ENCODE results near the gene PLB1. TPM values are rescaled to one million over a fixed set of nuclear protein-coding genes. Genes with fewer than 3 reads are reported as not detected.

The PLB1 gene
- total RNA-seq, 1 donor from 2014 or later: not detected

DNA sequence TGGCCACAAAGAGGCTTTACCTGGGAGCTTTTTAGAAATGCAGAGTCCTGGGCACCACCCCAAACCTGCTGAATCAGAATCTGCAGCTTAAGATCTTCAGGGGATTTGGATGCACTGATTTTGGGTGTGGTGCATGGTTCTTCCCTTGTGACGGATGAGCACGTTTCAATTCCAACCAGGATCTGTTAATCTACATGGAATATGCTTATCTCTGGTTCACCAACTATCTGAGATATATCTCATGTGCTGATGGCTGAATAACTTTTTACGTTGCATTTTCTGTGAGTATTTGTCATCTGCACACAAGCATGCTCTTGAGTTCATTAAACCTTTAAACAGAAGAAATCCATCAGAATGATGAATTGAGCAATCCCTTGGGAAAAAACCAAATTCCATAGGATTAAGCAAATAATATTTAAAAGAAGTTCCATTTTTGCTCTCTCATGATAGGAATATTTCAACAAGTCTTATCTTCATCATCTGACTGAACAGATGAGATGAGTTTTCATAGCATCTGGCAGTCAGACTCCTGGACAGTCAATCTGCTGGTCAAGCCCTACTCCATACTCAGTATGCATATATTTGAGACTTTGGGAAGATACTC lies 120.6 kb downstream of the PLB1 start:
- no peaks in the 10 kb centered on the region for H3K9me3 Mint-ChIP-seq (ENCODE audit: unreplicated experiment)
- peaks cover 14% of the 10 kb centered on the region for H3K4me1 Mint-ChIP-seq (ENCODE audit: low read depth, unreplicated experiment)

DNA sequence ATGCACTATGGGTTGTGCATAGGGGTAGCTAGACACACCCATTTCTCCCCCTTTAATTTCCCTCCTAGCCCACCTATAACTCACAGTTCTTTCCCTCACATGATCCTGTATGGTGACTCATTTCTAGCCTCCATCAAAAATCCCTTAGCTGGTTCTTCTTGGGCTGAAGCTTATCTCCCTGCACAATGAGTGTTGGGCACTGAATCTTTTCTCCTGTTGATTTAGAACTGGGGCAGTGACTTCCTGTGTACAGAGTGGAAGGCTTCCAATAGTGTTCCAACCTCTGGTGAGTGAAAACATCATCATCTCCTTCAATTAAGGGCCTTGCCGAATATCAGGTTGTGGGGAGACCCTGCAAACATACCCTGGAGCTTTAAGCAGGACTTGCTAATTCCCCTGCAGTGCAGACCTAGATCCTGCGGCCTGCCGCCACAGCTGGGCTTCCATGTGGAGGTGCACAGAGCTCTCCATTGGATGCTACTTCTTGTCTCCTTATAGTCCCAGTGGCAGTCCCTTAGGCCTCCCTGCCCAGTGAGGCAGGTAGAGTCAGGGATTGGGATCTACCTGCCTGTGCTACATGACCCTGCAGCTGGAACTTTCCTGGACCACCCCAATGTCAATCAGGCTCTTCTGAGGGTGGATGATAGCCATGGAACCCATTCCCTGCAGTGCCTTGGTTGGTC lies 121.8 kb downstream of the PLB1 start:
- H3K27ac Mint-ChIP-seq (ENCODE audit: unreplicated experiment): no peak overlapping the region

More for the DNA sequence above, 120.6 kb downstream of the PLB1 start:
- H3K4me3 Mint-ChIP-seq (ENCODE audit: unreplicated experiment): no peak overlapping the region
- no peak for DNase-seq
- H3K36me3 Mint-ChIP-seq (ENCODE audit: unreplicated experiment): no peaks in the 10 kb centered on the region
- no peak overlapping the region for H3K27ac Mint-ChIP-seq (ENCODE audit: unreplicated experiment)
- H3K27me3 Mint-ChIP-seq (ENCODE audit: unreplicated experiment): peaks cover 3% of the 10 kb centered on the region
- TF ChIP-seq, protein P1, sequence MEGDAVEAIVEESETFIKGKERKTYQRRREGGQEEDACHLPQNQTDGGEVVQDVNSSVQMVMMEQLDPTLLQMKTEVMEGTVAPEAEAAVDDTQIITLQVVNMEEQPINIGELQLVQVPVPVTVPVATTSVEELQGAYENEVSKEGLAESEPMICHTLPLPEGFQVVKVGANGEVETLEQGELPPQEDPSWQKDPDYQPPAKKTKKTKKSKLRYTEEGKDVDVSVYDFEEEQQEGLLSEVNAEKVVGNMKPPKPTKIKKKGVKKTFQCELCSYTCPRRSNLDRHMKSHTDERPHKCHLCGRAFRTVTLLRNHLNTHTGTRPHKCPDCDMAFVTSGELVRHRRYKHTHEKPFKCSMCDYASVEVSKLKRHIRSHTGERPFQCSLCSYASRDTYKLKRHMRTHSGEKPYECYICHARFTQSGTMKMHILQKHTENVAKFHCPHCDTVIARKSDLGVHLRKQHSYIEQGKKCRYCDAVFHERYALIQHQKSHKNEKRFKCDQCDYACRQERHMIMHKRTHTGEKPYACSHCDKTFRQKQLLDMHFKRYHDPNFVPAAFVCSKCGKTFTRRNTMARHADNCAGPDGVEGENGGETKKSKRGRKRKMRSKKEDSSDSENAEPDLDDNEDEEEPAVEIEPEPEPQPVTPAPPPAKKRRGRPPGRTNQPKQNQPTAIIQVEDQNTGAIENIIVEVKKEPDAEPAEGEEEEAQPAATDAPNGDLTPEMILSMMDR (IDR thresholded peaks at IDR 0.05; ENCODE audit: partially characterized antibody, unreplicated experiment): no peak

DNA sequence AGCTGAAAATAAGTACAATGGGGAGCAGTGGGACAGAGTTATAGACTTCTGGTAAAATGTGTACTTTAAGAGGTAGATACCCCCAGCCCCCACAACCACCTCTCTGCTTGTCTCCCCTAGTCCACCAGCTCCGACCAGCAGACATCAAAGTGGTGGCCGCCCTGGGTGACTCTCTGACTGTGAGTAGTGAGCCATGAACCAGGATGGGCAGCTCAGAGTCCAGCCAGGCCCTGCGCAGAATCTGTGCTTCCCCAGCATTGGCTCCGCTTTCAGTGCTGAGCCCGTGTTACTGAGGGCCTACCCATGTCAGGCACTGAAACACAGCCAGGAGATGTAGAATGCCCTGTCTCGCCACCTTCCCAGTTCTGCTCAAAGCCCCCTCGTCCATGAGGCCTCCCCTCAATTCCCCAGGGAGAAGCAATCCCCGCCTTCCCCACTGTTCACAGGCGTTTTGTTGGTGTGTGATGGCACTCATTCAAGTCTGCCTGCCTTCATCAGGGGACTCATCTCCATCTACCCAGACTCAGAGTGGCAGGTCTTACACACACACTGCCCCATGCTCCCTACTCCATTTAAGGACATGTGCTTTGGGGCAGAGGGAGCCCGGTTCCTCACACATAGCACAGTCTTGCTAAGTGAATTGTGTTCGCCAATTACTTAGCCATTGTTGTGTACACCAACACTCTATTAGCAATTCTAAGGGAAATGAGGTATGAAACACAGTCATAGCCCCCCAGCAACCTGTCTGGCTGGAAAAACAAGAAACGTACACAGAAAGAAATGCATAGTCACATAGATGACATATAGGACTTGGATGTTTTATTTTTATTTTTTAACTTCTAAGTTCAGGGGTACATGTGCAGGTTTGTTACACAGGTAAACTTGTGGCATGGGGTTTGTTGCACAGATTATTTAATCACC lies 122.6 kb downstream of the PLB1 start:
- no peak overlapping the region for H3K27ac Mint-ChIP-seq (ENCODE audit: unreplicated experiment)
- H3K27me3 Mint-ChIP-seq (ENCODE audit: unreplicated experiment): peaks cover 3% of the 10 kb centered on the region
- H3K9me3 Mint-ChIP-seq (ENCODE audit: unreplicated experiment): no peaks in the 10 kb centered on the region
- H3K4me1 Mint-ChIP-seq (ENCODE audit: low read depth, unreplicated experiment): peaks cover 20% of the 10 kb centered on the region
- TF ChIP-seq, protein P1 (IDR thresholded peaks at IDR 0.05; ENCODE audit: partially characterized antibody, unreplicated experiment): no peak
- H3K4me3 Mint-ChIP-seq (ENCODE audit: unreplicated experiment): no peak overlapping the region
- no peak for DNase-seq
- no peaks in the 10 kb centered on the region for H3K36me3 Mint-ChIP-seq (ENCODE audit: unreplicated experiment)

More for the DNA sequence above, 121.8 kb downstream of the PLB1 start:
- Mint-ChIP-seq H3K9me3 (ENCODE audit: unreplicated experiment) (no peaks in the 10 kb centered on the region), H3K4me1 (ENCODE audit: low read depth, unreplicated experiment) (peaks cover 20% of the 10 kb centered on the region), H3K4me3 (ENCODE audit: unreplicated experiment) (no peak overlapping the region), H3K36me3 (ENCODE audit: unreplicated experiment) (no peaks in the 10 kb centered on the region), H3K27me3 (ENCODE audit: unreplicated experiment) (peaks cover 3% of the 10 kb centered on the region)
- TF ChIP-seq, protein P1 (IDR thresholded peaks at IDR 0.05; ENCODE audit: partially characterized antibody, unreplicated experiment): no peak
- no peak for DNase-seq

DNA sequence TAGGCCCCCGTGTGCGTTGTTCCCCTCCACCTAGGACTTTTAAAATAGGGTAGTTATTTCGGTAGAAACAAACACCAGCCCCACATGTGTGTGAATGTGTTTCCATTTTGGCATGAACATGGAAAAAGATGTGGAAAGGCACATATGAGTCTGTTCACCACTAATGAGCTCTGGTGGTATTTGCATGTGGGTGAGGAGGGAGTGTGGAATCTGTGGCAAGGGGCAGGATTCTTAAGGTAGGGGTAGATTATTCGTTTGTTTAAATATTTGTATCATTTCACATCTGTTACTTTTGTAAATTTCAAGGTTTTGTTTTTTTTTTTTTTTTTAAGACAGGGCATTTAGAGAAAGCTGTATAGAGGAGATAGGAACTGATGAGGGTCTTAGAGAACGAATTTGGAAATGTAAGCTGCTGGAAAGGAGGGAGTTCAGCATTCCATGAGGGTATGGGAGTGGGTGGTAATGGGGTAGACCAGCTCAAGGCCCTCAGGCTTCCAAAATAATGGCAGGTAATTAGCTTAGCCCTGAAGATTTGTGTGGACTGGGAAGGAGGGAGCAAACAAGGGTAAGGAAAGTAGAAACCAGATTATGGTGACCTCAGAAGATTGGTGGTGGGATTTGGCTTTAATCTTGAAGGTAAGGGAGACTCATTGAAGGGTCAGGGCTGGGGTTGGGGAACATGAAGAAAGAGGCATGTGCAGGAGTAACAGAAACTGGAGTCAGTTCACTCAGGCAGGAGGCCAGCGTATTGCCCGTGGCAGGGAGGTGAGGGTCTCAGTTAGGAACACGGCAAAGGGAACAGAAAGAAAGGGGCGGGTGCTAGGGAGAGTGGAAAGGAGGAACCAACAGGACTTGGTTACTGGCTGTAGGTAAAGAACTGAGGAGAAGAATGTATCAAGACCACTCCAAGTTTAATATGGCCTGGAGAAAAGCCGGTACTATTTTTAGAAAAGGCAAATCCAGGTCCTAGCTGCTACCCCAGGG lies 123.6 kb downstream of the PLB1 start:
- H3K4me3 Mint-ChIP-seq (ENCODE audit: unreplicated experiment): no peak overlapping the region
- H3K27ac Mint-ChIP-seq (ENCODE audit: unreplicated experiment): no peak overlapping the region
- TF ChIP-seq, protein P1 (IDR thresholded peaks at IDR 0.05; ENCODE audit: partially characterized antibody, unreplicated experiment): no peak
- H3K9me3 Mint-ChIP-seq (ENCODE audit: unreplicated experiment): peaks cover 2% of the 10 kb centered on the region
- peaks cover 20% of the 10 kb centered on the region for H3K4me1 Mint-ChIP-seq (ENCODE audit: low read depth, unreplicated experiment)
- DNase-seq: no peak
- H3K27me3 Mint-ChIP-seq (ENCODE audit: unreplicated experiment): peaks cover 3% of the 10 kb centered on the region
- H3K36me3 Mint-ChIP-seq (ENCODE audit: unreplicated experiment): no peaks in the 10 kb centered on the region

All from glutamatergic neuron (in vitro differentiated cells).